Loucy (cell line): ENCODE data around the gene KDM7A.

Experiments
- H2AFZ ChIP-seq: fragments of 200-600 bp; sonication (generic); 2 replicates; pipeline ENCODE4 v1.6.0; 2016; ENCODE audit warnings: antibody characterized with exemption, mild to moderate bottlenecking, low read length, moderate library complexity
- H3F3A ChIP-seq: fragments of 200-600 bp; 2 replicates; pipeline ENCODE4 v1.6.0; 2016; ENCODE audit warnings: antibody characterized with exemption, low read depth, mild to moderate bottlenecking
- H3K27me3 ChIP-seq: fragments of 200-600 bp; sonication (generic); 2 replicates; pipeline ENCODE4 v1.6.1; 2014; ENCODE audit warnings: low read length, mild to moderate bottlenecking; ENCODE audit not compliant: insufficient read depth, poor library complexity, severe bottlenecking
- H3K36me3 ChIP-seq: fragments of 200-600 bp; sonication (generic); 2 replicates; pipeline ENCODE4 v1.6.1; 2016; ENCODE audit warnings: low read length; ENCODE audit not compliant: insufficient read depth
- H3K4me1 ChIP-seq: fragments of 200-600 bp; sonication (generic); 2 replicates; pipeline ENCODE4 v1.5.1; 2014; ENCODE audit warnings: low read length, mild to moderate bottlenecking; ENCODE audit not compliant: insufficient read depth, poor library complexity, severe bottlenecking
- H3K4me2 ChIP-seq: fragments of 200-600 bp; sonication (generic); 2 replicates; pipeline ENCODE4 v1.6.0; 2014; ENCODE audit warnings: antibody characterized with exemption, low read length, low read depth, mild to moderate bottlenecking; ENCODE audit not compliant: poor library complexity, severe bottlenecking
- H3K4me3 ChIP-seq: fragments of 200-600 bp; sonication (generic); 2 replicates; pipeline ENCODE4 v1.5.1; 2014; ENCODE audit warnings: low read length, mild to moderate bottlenecking, mixed read lengths; ENCODE audit not compliant: poor library complexity, severe bottlenecking
- H3K79me2 ChIP-seq: fragments of 200-600 bp; sonication (generic); 2 replicates; pipeline ENCODE4 v1.6.1; 2014; ENCODE audit warnings: low read length; ENCODE audit not compliant: insufficient read depth
- H3K9ac ChIP-seq: fragments of 200-600 bp; sonication (generic); 2 replicates; pipeline ENCODE4 v1.6.0; 2014; ENCODE audit warnings: mild to moderate bottlenecking, low read depth, low read length, moderate library complexity; ENCODE audit not compliant: poor library complexity, severe bottlenecking
- H3K9me2 ChIP-seq: fragments of 200-600 bp; sonication (generic); replicated peaks from 2 replicates; pipeline ENCODE4 v1.6.1; 2016; ENCODE audit warnings: low read depth, low read length, mixed read lengths
- H3K9me3 ChIP-seq: fragments of 200-600 bp; sonication (generic); 2 replicates; pipeline ENCODE4 v1.6.1; 2014; ENCODE audit warnings: mild to moderate bottlenecking, antibody characterized with exemption, low read length, low read depth; ENCODE audit not compliant: insufficient read depth
- H4K20me1 ChIP-seq: fragments of 200-600 bp; sonication (generic); 2 replicates; pipeline ENCODE4 v1.6.0; 2014; ENCODE audit warnings: antibody characterized with exemption, low read length, mild to moderate bottlenecking; ENCODE audit not compliant: insufficient read depth, poor library complexity, severe bottlenecking
- CTCF ChIP-seq: fragments of 200-600 bp; sonication (generic); conservative IDR thresholded peaks from 2 replicates; pipeline ENCODE4 v1.5.1; 2014; ENCODE audit warnings: mild to moderate bottlenecking, antibody characterized with exemption, low read length
- EZH2phosphoT487 ChIP-seq: fragments of 200-600 bp; IDR thresholded peaks from 2 replicates; pipeline ENCODE4 v1.6.1; 2018; ENCODE audit warnings: antibody characterized with exemption, mild to moderate bottlenecking, moderate library complexity, borderline replicate concordance

Gene KDM7A

GRCh38 chr7:140084142-140084655, 92.6 kb downstream of the KDM7A start:
- Histone ChIP-seq H3K79me2 (no peaks in the 10 kb centered on the region), H3K4me2 (peak overlapping the region; percentile 30), H3F3A (no peaks in the 10 kb centered on the region; the same call in 1 of the 2 replicates), H3K4me3 (no peak overlapping the region), H4K20me1 (no peaks in the 10 kb centered on the region), H3K36me3 (no peaks in the 10 kb centered on the region), H3K9me2 (no peaks in the 10 kb centered on the region), H3K4me1 (peaks cover 36% of the 10 kb centered on the region), H2AFZ (no peak overlapping the region), H3K27me3 (no peaks in the 10 kb centered on the region), H3K9me3 (no peaks in the 10 kb centered on the region), H3K9ac (no peak overlapping the region)
- TF ChIP-seq CTCF: no peak
- no peak for TF ChIP-seq EZH2phosphoT487

GRCh38 chr7:140082770-140083169, 94.0 kb downstream of the KDM7A start:
- Histone ChIP-seq H3F3A (no peaks in the 10 kb centered on the region; the same call in 1 of the 2 replicates), H3K9me2 (no peaks in the 10 kb centered on the region), H3K79me2 (no peaks in the 10 kb centered on the region), H3K4me1 (peaks cover 36% of the 10 kb centered on the region), H3K9ac (no peak overlapping the region), H3K4me2 (peak overlapping the region; percentile 1), H4K20me1 (no peaks in the 10 kb centered on the region), H2AFZ (no peak overlapping the region), H3K9me3 (no peaks in the 10 kb centered on the region), H3K27me3 (no peaks in the 10 kb centered on the region), H3K4me3 (no peak overlapping the region), H3K36me3 (no peaks in the 10 kb centered on the region)
- TF ChIP-seq CTCF (no peak), EZH2phosphoT487 (no peak)

GRCh38 chr7:140081774-140082425, 94.9 kb downstream of the KDM7A start:
- H3K79me2 ChIP-seq: no peaks in the 10 kb centered on the region

More at GRCh38 chr7:140081774-140082425, 94.9 kb downstream of the KDM7A start:
- Histone ChIP-seq H3K9ac (no peak overlapping the region), H3K4me2 (no peak overlapping the region), H3K36me3 (no peaks in the 10 kb centered on the region), H3K27me3 (no peaks in the 10 kb centered on the region), H3K4me1 (peaks cover 36% of the 10 kb centered on the region), H3K4me3 (no peak overlapping the region), H4K20me1 (no peaks in the 10 kb centered on the region), H2AFZ (no peak overlapping the region), H3K9me3 (no peaks in the 10 kb centered on the region), H3K9me2 (no peaks in the 10 kb centered on the region), H3F3A (no peaks in the 10 kb centered on the region; the same call in 1 of the 2 replicates)
- no peak for TF ChIP-seq CTCF
- no peak for TF ChIP-seq EZH2phosphoT487
